RKO (cell line): ENCODE measurements around the gene EFCAB6.

Experiments
- DNase-seq: peaks from one replicate; pipeline ENCODE4 v3.0.0-alpha.2; 2016; ENCODE audit warnings: low spot score

EFCAB6 gene

DNA sequence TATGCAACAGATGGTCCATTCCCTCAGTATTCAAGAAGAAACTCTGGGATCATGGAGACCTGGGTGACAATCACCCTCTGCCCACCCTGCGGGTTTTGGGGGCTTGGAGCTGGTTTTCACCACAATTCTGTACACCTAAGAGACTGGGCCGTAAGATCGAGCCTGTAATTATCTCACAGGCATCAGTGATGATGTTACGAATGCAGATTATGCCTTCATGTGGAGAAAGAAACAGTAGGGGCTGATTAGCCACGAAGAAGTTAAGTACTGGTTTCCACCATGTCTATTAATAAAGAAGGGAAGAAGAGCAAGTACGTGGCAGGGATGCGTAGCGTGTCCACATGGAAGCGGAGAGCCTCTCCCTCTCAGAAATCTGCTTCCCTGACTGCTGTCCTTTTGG is 5.3 kb upstream of the EFCAB6 start:
- DNase-seq, result no peak

DNA sequence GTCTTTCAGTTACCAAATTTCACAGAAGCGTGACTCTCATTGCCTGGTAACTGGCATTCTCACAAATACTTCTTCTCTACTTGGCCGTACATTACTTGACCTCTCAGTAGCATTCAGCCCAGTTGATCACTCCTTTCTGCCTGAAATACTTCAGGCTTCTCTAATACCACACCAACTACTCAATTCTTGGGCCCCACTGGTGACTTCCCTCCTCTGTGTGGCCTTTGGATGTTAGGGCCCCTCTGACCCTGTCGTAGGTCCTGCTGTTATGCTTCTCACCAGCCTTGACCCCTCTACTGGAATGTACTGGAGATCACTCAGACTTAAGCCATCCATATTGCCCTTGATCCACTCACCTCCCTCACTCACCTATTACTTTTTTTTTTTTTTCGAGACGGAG is 2.2 kb upstream of the EFCAB6 start:
- no peak for DNase-seq

DNA sequence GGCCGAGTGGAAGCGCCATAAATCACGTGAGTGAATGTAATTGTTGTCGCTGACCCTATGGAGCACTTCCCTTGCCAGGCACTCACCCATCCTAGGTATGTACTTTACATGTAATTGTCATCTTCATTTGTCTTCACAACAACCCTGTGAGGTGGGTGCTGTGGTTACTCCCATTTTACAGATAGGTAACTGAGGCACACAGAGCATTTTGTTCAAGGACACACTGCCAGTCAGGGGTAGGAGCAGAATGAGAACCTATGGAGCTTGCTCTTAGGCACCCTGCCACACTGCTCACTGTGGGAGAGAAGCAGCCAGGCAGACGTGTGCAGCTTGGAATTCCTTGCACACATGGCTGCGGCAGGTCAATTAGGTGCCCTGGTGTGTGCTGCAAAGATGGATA is 785 bp upstream of the EFCAB6 start:
- peak; percentile 16 for DNase-seq

- peak; percentile 35 for DNase-seq
Observed at GRCh38 chr22:43811777-43812148, 342 bp downstream of the EFCAB6 start.

GRCh38 chr22:43802897-43803495 is 9.1 kb downstream of the EFCAB6 start:
- no peak for DNase-seq

DNA sequence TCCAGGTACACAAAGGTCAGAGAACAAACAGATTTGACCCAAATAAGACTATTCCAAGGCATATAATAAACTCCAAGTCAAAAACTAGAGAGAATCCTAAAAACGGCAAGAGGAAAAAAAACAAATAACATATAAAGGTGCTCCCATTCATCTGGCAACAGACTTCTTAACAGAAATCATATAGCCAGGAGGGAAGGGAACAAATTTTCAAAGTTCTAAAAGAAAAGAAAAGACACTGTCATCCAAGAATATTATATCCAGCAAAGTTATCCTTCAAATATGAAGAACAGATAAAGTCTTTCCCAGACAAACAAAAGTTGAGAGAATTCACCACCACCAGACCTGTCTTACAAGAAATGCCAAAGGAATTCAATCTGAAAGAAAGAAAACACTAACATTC is 11.1 kb downstream of the EFCAB6 start:
- DNase-seq, result no peak

DNA sequence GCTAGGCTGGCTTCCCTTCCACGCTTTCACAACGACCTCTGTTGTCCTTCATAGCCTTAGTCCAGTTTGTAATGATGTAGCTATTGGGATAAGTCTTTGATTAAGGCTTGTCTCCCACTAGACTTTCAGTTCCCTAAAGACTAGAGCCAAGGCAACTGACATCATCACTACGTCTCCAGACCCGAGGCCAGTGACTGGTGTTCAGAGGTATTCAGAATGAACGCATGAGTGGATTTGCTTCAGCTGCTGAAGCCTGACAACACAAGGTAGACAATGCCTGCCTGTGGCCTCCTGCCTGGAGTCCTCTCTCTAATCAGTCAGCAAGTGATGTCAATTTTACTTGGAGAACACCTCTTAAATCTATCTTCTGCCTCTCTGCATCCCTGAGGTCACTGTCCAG is 13.6 kb downstream of the EFCAB6 start:
- DNase-seq, result no peak

- peak; percentile 32 for DNase-seq
Observed at GRCh38 chr22:43796567-43796966, 15.5 kb downstream of the EFCAB6 start.

- DNase-seq, result no peak
Observed at GRCh38 chr22:43795320-43795719, 16.8 kb downstream of the EFCAB6 start.

- DNase-seq, result no peak
Observed at GRCh38 chr22:43792905-43793304, 19.2 kb downstream of the EFCAB6 start.

GRCh38 chr22:43789452-43789851 is 22.7 kb downstream of the EFCAB6 start:
- DNase-seq, result peak; percentile 12

GRCh38 chr22:43783777-43784176 is 28.3 kb downstream of the EFCAB6 start:
- DNase-seq, result peak; percentile 3

- DNase-seq, result no peak
Observed at GRCh38 chr22:43782448-43782847, 29.7 kb downstream of the EFCAB6 start.

DNA sequence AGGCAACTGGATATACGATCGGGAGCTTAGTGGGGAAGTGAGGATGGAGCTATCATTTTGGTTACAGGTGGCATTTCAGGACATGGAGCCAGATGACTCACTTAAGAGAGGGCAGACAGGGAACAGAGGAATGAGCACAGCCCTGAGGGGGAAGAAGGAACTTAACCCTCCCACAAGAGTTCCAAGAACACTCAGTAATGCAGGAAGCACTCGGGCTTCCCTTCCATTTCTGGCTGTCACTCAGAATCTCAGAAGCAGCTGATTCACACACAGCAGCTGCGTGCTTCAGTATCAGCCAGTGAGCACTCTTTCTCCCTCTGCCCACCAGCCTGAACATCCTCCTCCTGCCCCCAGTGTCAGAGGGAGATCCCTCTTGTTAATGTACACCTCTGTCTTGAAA is 34.8 kb downstream of the EFCAB6 start:
- DNase-seq, result peak; percentile 31

DNA sequence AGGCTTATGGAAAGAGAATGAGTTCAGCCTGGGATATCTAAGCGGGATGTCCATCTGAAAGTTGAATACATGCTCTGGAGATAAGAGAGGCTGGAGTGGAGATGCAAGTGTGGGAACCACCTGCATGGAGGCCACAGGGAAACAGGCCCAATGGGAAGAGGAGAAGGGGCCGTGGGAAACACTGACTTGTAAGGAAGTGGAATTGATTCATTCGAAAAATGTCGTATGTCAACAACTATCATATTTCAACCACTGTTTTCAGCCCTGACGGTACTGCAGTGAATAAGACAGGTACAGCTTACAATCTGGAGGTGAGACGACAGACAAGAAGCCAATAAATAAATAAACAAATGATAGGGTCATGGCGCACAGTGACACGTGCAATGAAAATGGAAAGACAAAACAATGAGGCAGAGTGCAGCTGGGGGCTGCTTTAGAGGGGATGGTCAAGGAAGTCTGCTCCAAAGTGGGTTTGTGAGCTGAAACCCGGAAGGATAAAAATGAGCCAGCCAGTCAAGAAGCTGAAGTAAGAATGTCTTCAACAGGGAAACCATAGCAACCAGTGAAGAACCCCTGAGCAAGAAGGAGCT is 35.9 kb downstream of the EFCAB6 start:
- DNase-seq, result no peak

- DNase-seq, result no peak
Observed at GRCh38 chr22:43774318-43774915, 37.7 kb downstream of the EFCAB6 start.

DNA sequence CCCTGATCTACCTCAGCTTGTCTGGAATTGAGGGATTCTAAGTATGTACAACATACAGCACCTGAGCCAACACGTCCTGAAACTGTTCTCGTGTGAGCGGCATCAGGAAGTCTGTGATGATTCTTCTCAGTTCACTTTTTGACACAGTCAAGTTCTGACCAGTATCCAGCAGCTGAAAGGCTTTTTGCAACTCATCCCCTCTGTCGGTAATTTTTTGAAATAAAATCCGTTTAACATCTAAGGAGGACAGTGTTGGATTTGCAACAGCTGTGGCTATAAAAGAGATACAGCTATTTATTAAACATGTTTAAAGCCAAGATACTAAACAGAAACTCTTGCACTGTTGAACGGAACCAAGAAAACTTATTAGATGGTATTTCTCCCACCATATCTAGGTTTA is 39.3 kb downstream of the EFCAB6 start:
- no peak for DNase-seq

GRCh38 chr22:43755452-43755851 is 56.7 kb downstream of the EFCAB6 start:
- DNase-seq, result no peak

DNA sequence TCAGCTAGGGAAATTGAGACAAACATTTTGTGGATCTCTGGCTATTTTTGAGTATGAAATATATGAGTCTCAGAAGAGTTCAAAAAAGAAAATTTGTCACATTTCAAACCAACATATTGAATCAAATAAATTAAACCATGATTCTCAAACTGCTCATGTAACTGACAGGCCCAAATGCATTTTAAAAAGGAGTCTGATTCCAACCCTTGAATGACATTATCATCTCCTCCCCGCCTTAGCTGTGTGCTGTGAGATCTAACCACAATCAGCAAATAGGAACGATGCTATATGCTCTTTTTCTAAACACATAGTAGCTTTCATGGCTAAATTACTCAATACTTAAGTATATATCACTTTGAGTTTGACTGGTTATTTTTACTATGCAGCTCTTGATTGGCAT is 57.1 kb downstream of the EFCAB6 start:
- DNase-seq, result no peak

DNA sequence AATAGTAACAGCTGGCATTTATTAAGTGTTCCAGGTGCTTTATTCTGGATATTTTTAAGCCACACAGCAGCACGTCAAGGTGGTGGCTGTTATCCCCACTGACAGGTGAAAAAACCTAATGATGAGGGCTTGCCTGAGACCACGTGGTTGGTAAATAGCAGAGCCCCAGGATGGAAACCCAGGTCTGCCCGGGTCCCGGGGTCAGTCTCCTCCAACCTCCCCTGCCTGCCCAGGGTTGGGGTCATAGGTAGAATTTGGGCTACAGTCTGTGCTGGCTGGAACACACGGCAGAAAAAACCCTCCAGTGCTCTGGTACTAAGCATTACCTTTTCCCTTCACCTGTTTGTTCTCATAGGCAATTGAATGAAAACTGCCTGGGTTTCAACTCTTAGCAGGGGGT is 57.9 kb downstream of the EFCAB6 start:
- no peak for DNase-seq

DNA sequence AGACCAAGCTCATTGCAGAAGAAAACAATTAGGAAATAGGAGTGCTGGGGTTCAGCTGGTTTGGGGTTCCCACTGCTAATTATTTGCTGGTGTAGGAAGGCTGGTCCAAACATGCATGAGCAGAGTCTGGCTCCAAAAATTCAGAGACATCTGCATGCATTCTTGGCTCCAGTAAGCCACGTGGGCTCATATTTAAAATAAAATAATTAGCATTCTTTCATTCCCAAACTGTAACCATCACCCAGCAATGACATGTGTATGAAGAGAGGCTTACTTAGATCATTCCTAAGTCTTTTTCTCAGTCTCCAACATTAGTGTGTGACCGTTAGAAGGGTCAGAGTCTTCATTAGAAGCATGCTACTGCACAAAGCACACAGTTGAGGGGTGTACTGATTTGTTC is 58.4 kb downstream of the EFCAB6 start:
- DNase-seq, result no peak

- no peak for DNase-seq
Observed at GRCh38 chr22:43750751-43751150, 61.4 kb downstream of the EFCAB6 start.

GRCh38 chr22:43749473-43749872 is 62.6 kb downstream of the EFCAB6 start:
- DNase-seq, result no peak

- no peak for DNase-seq
Observed at GRCh38 chr22:43747877-43748276, 64.2 kb downstream of the EFCAB6 start.
